Stimulated activated effector memory CD8-positive, alpha-beta T cell treated with anti-CD3 and anti-CD28 coated beads, Interleukin-12 subunit alpha, Interleukin-12 subunit beta, amount 100 ng/mL, for 72 hours (primary cell): ENCODE results near the gene MLH3.
"Not testable (repeated sequence)": the region's sequence is repeated elsewhere in the genome, so short reads cannot be mapped to it uniquely, and the experiment has no call there.

ENCODE experiments used
- ATAC-seq: fragments of 150-1000 bp; cut with Tn5 transposase; 2 replicates; pipeline ENCODE4 v1.10.0; 2021
- DNase-seq, 2 donors: peaks; one replicate each; pipeline ENCODE4 v3.0.0; 2021 to 2022; ENCODE audit warnings: low spot score in 2 of 2
- H3K27ac Mint-ChIP-seq: one replicate; pipeline ENCODE4 v1.8.0; 2022; ENCODE audit warnings: mild to moderate bottlenecking, mixed read lengths
- H3K36me3 Mint-ChIP-seq: one replicate; pipeline ENCODE4 v1.8.0; 2022; ENCODE audit warnings: mild to moderate bottlenecking, mixed read lengths
- H3K4me1 Mint-ChIP-seq: one replicate; pipeline ENCODE4 v1.8.0; 2022; ENCODE audit warnings: mixed read lengths
- H3K4me3 Mint-ChIP-seq: one replicate; pipeline ENCODE4 v1.8.0; 2022; ENCODE audit warnings: mild to moderate bottlenecking, mixed read lengths
- H3K9me3 Mint-ChIP-seq: one replicate; pipeline ENCODE4 v1.8.0; 2022; ENCODE audit warnings: mixed read lengths

The MLH3 gene

GRCh38 chr14:74994182-74994581 lies 57.1 kb downstream of the MLH3 start:
- H3K27ac Mint-ChIP-seq, result not testable (repeated sequence)

GRCh38 chr14:74988993-74989392 lies 62.3 kb downstream of the MLH3 start:
- H3K36me3 Mint-ChIP-seq, result no peaks in the 10 kb centered on the region
- ATAC-seq, result no peak
- H3K4me1 Mint-ChIP-seq, result no peaks in the 10 kb centered on the region
- H3K9me3 Mint-ChIP-seq, result no peaks in the 10 kb centered on the region
- H3K27ac Mint-ChIP-seq, result no peak overlapping the region
- DNase-seq, result no peak
- no peak overlapping the region for H3K4me3 Mint-ChIP-seq

More at GRCh38 chr14:74994182-74994581, 57.1 kb downstream of the MLH3 start:
- not testable (repeated sequence) for H3K4me1 Mint-ChIP-seq, DNase-seq, H3K9me3 Mint-ChIP-seq, ATAC-seq, H3K4me3 Mint-ChIP-seq, H3K36me3 Mint-ChIP-seq

GRCh38 chr14:74988131-74988530 lies 63.1 kb downstream of the MLH3 start:
- Mint-ChIP-seq H3K4me1 (no peaks in the 10 kb centered on the region), H3K9me3 (no peaks in the 10 kb centered on the region), H3K36me3 (no peaks in the 10 kb centered on the region), H3K27ac (no peak overlapping the region), H3K4me3 (no peak overlapping the region)
- ATAC-seq (no peak), DNase-seq (no peak)

GRCh38 chr14:74985806-74986205 lies 65.5 kb downstream of the MLH3 start:
- no peaks in the 10 kb centered on the region for H3K36me3 Mint-ChIP-seq
- ATAC-seq (no peak), DNase-seq (no peak)
- H3K27ac Mint-ChIP-seq, result no peak overlapping the region
- H3K4me1 Mint-ChIP-seq, result no peaks in the 10 kb centered on the region
- no peaks in the 10 kb centered on the region for H3K9me3 Mint-ChIP-seq
- no peak overlapping the region for H3K4me3 Mint-ChIP-seq

GRCh38 chr14:74985028-74985310 lies 66.3 kb downstream of the MLH3 start:
- H3K4me1 Mint-ChIP-seq, result no peaks in the 10 kb centered on the region
- no peaks in the 10 kb centered on the region for H3K9me3 Mint-ChIP-seq
- DNase-seq, result no peak
- H3K27ac Mint-ChIP-seq, result no peak overlapping the region
- ATAC-seq, result peak; percentile 21
- no peaks in the 10 kb centered on the region for H3K36me3 Mint-ChIP-seq
- H3K4me3 Mint-ChIP-seq, result no peak overlapping the region

DNA sequence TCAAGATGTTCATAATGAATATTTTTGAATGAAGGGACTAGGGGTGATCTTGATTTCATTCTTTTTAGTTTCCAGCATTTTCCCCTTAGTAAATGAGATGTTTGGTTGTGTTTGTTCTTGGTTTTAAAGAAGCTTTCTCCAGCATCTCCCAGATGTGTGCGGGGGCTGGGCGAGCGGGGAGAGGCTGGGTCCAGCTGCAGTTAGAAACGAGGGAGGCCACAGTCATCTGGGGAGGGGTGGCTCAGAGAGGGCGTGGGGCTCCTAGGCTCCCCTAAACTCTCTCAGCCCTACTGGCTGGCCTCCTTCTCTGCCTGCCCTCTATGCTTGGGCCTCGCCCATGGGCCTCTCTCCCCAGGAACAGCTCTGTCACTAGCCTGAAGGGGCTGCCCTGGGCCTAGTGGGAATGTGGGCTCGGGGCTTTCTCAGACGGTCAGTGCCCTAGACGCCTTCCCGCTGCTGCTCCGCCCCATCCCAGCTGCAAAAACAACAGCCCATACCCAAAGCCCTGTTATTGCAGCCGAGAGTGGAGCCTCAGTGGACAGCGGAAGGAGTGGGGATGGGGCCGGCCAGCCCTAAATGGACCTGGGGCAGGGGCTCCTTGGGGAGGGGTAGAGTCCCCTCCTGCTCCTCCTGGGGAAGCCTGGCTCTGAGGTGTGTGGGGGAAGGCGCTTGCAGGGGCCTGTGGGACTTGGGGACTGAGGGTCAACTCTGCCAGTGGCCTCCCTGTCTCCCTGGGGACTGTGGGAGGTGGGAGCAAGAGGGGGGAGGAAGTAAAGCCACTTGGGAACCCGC lies 66.8 kb downstream of the MLH3 start:
- no peaks in the 10 kb centered on the region for H3K36me3 Mint-ChIP-seq
- H3K4me1 Mint-ChIP-seq, result no peaks in the 10 kb centered on the region
- H3K4me3 Mint-ChIP-seq, result no peak overlapping the region
- ATAC-seq, result no peak
- DNase-seq, result no peak
- H3K9me3 Mint-ChIP-seq, result no peaks in the 10 kb centered on the region
- H3K27ac Mint-ChIP-seq, result no peak overlapping the region

GRCh38 chr14:74983343-74983742 lies 67.9 kb downstream of the MLH3 start:
- no peaks in the 10 kb centered on the region for H3K36me3 Mint-ChIP-seq
- H3K4me1 Mint-ChIP-seq, result no peaks in the 10 kb centered on the region
- ATAC-seq, result no peak
- no peak overlapping the region for H3K4me3 Mint-ChIP-seq
- H3K27ac Mint-ChIP-seq, result no peak overlapping the region
- DNase-seq, result no peak
- H3K9me3 Mint-ChIP-seq, result no peaks in the 10 kb centered on the region

DNA sequence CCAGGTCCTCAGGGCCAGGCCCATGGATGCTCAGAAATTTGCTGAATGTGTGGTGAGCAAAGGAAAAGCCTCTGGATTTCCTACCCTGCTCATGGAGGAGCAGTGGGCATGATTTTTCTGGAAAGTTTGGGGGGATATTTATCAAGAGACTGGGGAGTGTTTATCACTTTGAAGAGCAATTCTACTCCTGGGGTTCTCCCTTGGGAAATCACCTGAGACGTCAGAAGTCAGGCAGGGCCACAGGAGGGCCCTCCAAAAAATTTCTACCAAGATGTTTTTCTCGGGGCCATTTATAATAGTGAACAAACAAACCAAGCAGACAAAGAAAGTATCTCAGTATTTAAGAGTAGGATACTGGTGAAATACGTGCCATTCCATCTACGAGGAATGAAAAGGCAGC lies 68.6 kb downstream of the MLH3 start:
- Mint-ChIP-seq H3K4me3 (no peak overlapping the region), H3K27ac (no peak overlapping the region), H3K9me3 (no peaks in the 10 kb centered on the region), H3K4me1 (no peaks in the 10 kb centered on the region), H3K36me3 (no peaks in the 10 kb centered on the region)
- ATAC-seq, result no peak
- no peak for DNase-seq

DNA sequence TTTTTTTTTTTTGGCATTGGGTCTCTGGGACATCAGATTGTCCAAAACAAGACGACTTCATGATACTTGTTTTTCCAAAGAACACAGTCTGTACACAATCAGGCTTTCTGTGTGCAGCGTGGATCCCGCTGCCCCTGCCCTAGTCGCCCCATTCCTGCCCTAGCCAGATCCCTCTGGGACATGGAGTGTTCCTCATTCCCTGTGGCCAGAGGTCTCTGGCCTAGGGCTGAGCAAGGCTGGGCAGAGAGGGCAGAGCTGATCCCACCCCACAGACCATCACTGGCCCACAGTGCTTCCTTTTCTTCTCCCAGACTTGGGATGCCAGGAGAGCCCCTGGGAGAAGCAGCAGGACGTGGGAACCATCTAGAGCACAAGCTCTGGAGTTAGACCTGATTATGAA lies 69.4 kb downstream of the MLH3 start:
- H3K9me3 Mint-ChIP-seq, result no peaks in the 10 kb centered on the region
- no peaks in the 10 kb centered on the region for H3K4me1 Mint-ChIP-seq
- no peak for ATAC-seq

DNA sequence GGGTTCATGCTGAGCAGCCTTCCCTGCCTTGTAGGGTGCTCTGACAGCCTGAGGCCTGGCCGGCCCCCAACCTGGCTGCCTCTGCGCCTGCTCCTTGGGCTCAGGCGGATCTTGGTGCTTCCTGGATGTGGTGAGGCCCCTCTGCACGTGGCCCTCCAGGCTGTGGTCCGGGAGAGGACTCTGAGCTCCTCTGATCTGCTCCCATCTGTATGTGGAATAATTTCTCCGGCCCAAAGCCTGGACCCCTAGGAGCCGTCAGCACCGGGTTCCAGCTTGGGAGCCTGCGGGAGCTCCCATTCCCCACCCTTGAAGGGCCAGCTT lies 69.8 kb downstream of the MLH3 start:
- no peak overlapping the region for H3K4me3 Mint-ChIP-seq
- DNase-seq, result no peak

More for the DNA sequence above, 69.4 kb downstream of the MLH3 start:
- DNase-seq, result no peak
- H3K36me3 Mint-ChIP-seq, result no peaks in the 10 kb centered on the region
- H3K4me3 Mint-ChIP-seq, result no peak overlapping the region
- H3K27ac Mint-ChIP-seq, result peak overlapping the region; percentile 72

DNA sequence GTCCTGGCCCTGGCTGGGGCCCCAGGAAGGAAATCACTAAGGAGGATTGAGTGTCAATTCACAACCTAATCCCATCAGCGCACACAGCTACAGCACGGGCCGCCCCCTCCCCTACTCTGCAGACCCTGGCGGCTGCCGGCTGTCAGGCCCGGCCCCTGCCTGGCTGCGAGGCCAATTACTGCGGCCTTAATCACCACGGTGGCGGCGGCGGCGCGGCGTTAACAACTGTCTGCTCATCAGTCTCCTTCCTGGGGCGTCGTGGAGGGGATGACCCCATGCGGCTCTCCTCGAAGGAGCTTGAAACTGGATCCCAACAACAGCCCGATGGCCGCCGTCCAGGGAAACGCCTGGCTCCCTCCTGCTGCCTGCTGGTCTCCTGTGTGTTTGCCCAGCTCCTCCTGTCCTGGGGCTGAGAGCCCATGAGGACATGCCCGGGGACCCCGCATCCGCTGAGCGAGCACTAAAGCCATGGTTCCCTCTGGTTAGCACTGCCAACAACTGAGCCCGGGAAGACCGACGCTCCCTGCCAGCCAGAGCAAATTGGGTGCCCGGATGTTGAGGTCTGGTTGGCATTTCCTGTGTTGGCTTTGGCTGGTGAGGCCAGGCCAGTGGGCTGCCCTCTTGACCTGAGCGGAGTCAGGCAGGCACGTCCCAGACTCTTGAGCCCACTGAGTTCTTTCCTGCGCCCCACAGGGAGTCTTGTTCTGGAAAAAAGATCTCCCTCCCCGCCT lies 70.4 kb downstream of the MLH3 start:
- no peaks in the 10 kb centered on the region for H3K36me3 Mint-ChIP-seq
- ATAC-seq (no peak), DNase-seq (no peak)
- no peaks in the 10 kb centered on the region for H3K4me1 Mint-ChIP-seq
- H3K4me3 Mint-ChIP-seq, result no peak overlapping the region
- no peaks in the 10 kb centered on the region for H3K9me3 Mint-ChIP-seq
- no peak overlapping the region for H3K27ac Mint-ChIP-seq

More for the DNA sequence above, 69.8 kb downstream of the MLH3 start:
- ATAC-seq, result no peak
- H3K9me3 Mint-ChIP-seq, result no peaks in the 10 kb centered on the region
- no peaks in the 10 kb centered on the region for H3K4me1 Mint-ChIP-seq
- peak overlapping the region; percentile 72 for H3K27ac Mint-ChIP-seq
- H3K36me3 Mint-ChIP-seq, result no peaks in the 10 kb centered on the region

GRCh38 chr14:74980398-74980730 lies 70.9 kb downstream of the MLH3 start:
- no peak overlapping the region for H3K27ac Mint-ChIP-seq
- H3K4me3 Mint-ChIP-seq, result no peak overlapping the region
- DNase-seq (no peak), ATAC-seq (no peak)
- no peaks in the 10 kb centered on the region for H3K36me3 Mint-ChIP-seq
- H3K4me1 Mint-ChIP-seq, result no peaks in the 10 kb centered on the region
- H3K9me3 Mint-ChIP-seq, result no peaks in the 10 kb centered on the region

DNA sequence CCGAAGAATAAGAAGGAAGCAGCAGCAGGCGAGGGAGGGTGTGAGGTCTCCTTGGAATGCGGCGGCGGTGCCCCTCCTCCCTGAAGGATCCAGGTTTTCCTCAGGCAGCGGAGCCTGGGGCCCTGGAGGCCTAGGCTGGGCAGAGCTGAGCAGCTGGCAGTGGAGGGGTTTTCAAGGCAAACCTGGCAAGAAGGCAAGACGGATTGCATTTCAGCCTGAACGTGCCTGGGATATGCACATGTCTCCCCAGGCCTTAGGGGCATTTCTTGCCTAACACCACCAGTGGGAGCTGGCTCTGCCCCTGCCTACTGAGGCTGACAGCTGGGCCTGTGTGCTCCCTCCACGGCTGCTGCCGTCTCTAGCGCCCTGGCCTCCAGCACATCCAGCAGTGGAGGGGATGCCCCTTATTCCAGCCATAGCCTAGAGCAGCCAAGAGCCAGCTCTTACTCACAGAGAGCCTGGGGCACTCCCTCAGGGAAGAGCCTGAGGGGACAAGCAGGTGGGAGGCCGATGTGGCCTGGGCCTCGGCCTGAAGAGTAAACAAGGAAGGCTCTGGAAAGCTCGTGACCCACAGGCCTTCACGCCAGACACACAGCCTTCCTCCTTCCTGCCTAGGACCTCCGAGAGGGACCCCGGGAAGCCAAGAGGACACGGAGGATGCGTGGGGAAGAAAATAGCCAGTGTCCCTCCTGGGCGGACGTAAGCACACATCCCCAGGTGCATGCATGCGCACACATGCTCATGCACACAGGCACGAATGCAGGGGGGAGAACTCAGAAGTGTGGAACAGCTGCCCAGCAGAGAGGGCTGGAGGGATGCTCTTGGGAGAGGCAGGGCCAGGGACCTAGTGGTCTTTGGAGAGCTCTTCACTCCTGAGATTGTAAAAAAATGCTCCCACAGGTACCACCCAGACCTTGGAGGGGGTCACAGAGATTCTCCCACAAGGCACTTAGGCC lies 71.5 kb downstream of the MLH3 start:
- H3K36me3 Mint-ChIP-seq, result no peaks in the 10 kb centered on the region
- H3K4me1 Mint-ChIP-seq, result no peaks in the 10 kb centered on the region
- H3K27ac Mint-ChIP-seq, result peak overlapping the region; percentile 23
- DNase-seq (no peak), ATAC-seq (no peak)
- H3K9me3 Mint-ChIP-seq, result no peaks in the 10 kb centered on the region
- no peak overlapping the region for H3K4me3 Mint-ChIP-seq

- H3K36me3 Mint-ChIP-seq, result no peaks in the 10 kb centered on the region
- ATAC-seq (no peak), DNase-seq (no peak)
- no peaks in the 10 kb centered on the region for H3K9me3 Mint-ChIP-seq
- H3K27ac Mint-ChIP-seq, result peak overlapping the region; percentile 23
- no peak overlapping the region for H3K4me3 Mint-ChIP-seq
- no peaks in the 10 kb centered on the region for H3K4me1 Mint-ChIP-seq
Measured at GRCh38 chr14:74979029-74979428, 72.2 kb downstream of the MLH3 start.

GRCh38 chr14:74978416-74978947 lies 72.8 kb downstream of the MLH3 start:
- DNase-seq, result no peak
- H3K36me3 Mint-ChIP-seq, result no peaks in the 10 kb centered on the region
- no peak overlapping the region for H3K4me3 Mint-ChIP-seq
- no peak for ATAC-seq
- no peaks in the 10 kb centered on the region for H3K4me1 Mint-ChIP-seq
- no peaks in the 10 kb centered on the region for H3K9me3 Mint-ChIP-seq
- peak overlapping the region; percentile 23 for H3K27ac Mint-ChIP-seq
